ENCODE measurements around the gene MLEC. TPM values are rescaled to one million over a fixed set of nuclear protein-coding genes. Genes with fewer than 3 reads are reported as not detected.
A peak's percentile ranks its signal among the peaks of the same experiment; 100 is the strongest.

Gene MLEC
- total and polyA plus RNA-seq, 2 donors (not counting 1 experiment from before 2014, with no cell fraction given), result 56.4 to 120 TPM

- H3K36me3 ChIP-seq (ENCODE audit: control insufficient read depth, insufficient read depth, low read length), result peaks cover 5% of the 10 kb centered on the region
- no peaks in the 10 kb centered on the region for H3K27me3 ChIP-seq (ENCODE audit: control insufficient read depth, insufficient read depth, low read length)
- peaks cover 19% of the 10 kb centered on the region for H3K79me2 ChIP-seq (ENCODE audit: control insufficient read depth, insufficient read depth, low read length)
- H3K9ac ChIP-seq (ENCODE audit: insufficient read depth, low read length), result no peak overlapping the region
- DNase-seq (ENCODE audit: low read depth in 2 of 2), result no peak
- H3K4me3 ChIP-seq (replicated peaks in 1 of 4; ENCODE audit: control extremely low read depth in 1 of 4, insufficient read depth in 1 of 4, low read depth in 3 of 4, low read length in 4 of 4), result no peak overlapping the region
- H3K4me2 ChIP-seq (ENCODE audit: extremely low read depth, insufficient read depth, low read length), result peak overlapping the region; percentile 95
- no peaks in the 10 kb centered on the region for H4K20me1 ChIP-seq (ENCODE audit: control insufficient read depth, extremely low read depth, insufficient read depth, low read length)
- no peak overlapping the region for H3K27ac ChIP-seq (ENCODE audit: insufficient read depth, low read length)
- peaks cover 11% of the 10 kb centered on the region for H3K4me1 ChIP-seq (ENCODE audit: control insufficient read depth, extremely low read depth, insufficient read depth, low read length)
- TF ChIP-seq EZH2 (IDR thresholded peaks at IDR 0.05; ENCODE audit: low read length, missing control alignments) (no peak), CTCF (conservative IDR thresholded peaks at IDR 0.05 in 1 of 2, IDR thresholded peaks at IDR 0.05 in 1 of 2; ENCODE audit: low read depth in 1 of 2, low read length in 2 of 2) (no peak)
- H3K9me3 ChIP-seq (ENCODE audit: control insufficient read depth, insufficient read depth, low read depth, low read length), result no peaks in the 10 kb centered on the region
- H2AFZ ChIP-seq (ENCODE audit: low read length), result no peak overlapping the region
Measured at GRCh38 chr12:120712610-120713009, 25.7 kb downstream of the MLEC start.

- no peak overlapping the region for H2AFZ ChIP-seq (ENCODE audit: low read length)
- H3K79me2 ChIP-seq (ENCODE audit: control insufficient read depth, insufficient read depth, low read length), result peaks cover 19% of the 10 kb centered on the region
- H3K4me3 ChIP-seq (replicated peaks in 1 of 4; ENCODE audit: control extremely low read depth in 1 of 4, insufficient read depth in 1 of 4, low read depth in 3 of 4, low read length in 4 of 4), result no peak overlapping the region
- no peak overlapping the region for H3K9ac ChIP-seq (ENCODE audit: insufficient read depth, low read length)
- no peak overlapping the region for H3K27ac ChIP-seq (ENCODE audit: insufficient read depth, low read length)
- TF ChIP-seq EZH2 (IDR thresholded peaks at IDR 0.05; ENCODE audit: low read length, missing control alignments), result no peak
- peak; percentile 79 to 86 for TF ChIP-seq CTCF (conservative IDR thresholded peaks at IDR 0.05 in 1 of 2, IDR thresholded peaks at IDR 0.05 in 1 of 2; ENCODE audit: low read depth in 1 of 2, low read length in 2 of 2)
- peak; percentile 64 to 86 for DNase-seq (ENCODE audit: low read depth in 2 of 2)
- H3K4me1 ChIP-seq (ENCODE audit: control insufficient read depth, extremely low read depth, insufficient read depth, low read length), result peaks cover 11% of the 10 kb centered on the region
- no peaks in the 10 kb centered on the region for H3K27me3 ChIP-seq (ENCODE audit: control insufficient read depth, insufficient read depth, low read length)
- H3K4me2 ChIP-seq (ENCODE audit: extremely low read depth, insufficient read depth, low read length), result no peak overlapping the region
- H3K36me3 ChIP-seq (ENCODE audit: control insufficient read depth, insufficient read depth, low read length), result peaks cover 14% of the 10 kb centered on the region
- no peaks in the 10 kb centered on the region for H4K20me1 ChIP-seq (ENCODE audit: control insufficient read depth, extremely low read depth, insufficient read depth, low read length)
- no peaks in the 10 kb centered on the region for H3K9me3 ChIP-seq (ENCODE audit: control insufficient read depth, insufficient read depth, low read depth, low read length)
Measured at GRCh38 chr12:120713861-120714482, 27.0 kb downstream of the MLEC start.

- no peaks in the 10 kb centered on the region for H3K9me3 ChIP-seq (ENCODE audit: control insufficient read depth, insufficient read depth, low read depth, low read length)
- H3K9ac ChIP-seq (ENCODE audit: insufficient read depth, low read length), result no peak overlapping the region
- no peak for DNase-seq (ENCODE audit: low read depth in 2 of 2)
- peaks cover 25% of the 10 kb centered on the region for H3K36me3 ChIP-seq (ENCODE audit: control insufficient read depth, insufficient read depth, low read length)
- H3K4me2 ChIP-seq (ENCODE audit: extremely low read depth, insufficient read depth, low read length), result no peak overlapping the region
- H3K79me2 ChIP-seq (ENCODE audit: control insufficient read depth, insufficient read depth, low read length), result no peaks in the 10 kb centered on the region
- no peak overlapping the region for H3K4me3 ChIP-seq (replicated peaks in 1 of 4; ENCODE audit: control extremely low read depth in 1 of 4, insufficient read depth in 1 of 4, low read depth in 3 of 4, low read length in 4 of 4)
- no peak overlapping the region for H3K27ac ChIP-seq (ENCODE audit: insufficient read depth, low read length)
- no peak overlapping the region for H2AFZ ChIP-seq (ENCODE audit: low read length)
- TF ChIP-seq EZH2 (IDR thresholded peaks at IDR 0.05; ENCODE audit: low read length, missing control alignments) (no peak), CTCF (conservative IDR thresholded peaks at IDR 0.05 in 1 of 2, IDR thresholded peaks at IDR 0.05 in 1 of 2; ENCODE audit: low read depth in 1 of 2, low read length in 2 of 2) (no peak)
- H3K27me3 ChIP-seq (ENCODE audit: control insufficient read depth, insufficient read depth, low read length), result no peaks in the 10 kb centered on the region
- no peaks in the 10 kb centered on the region for H4K20me1 ChIP-seq (ENCODE audit: control insufficient read depth, extremely low read depth, insufficient read depth, low read length)
- H3K4me1 ChIP-seq (ENCODE audit: control insufficient read depth, extremely low read depth, insufficient read depth, low read length), result peaks cover 3% of the 10 kb centered on the region
Measured at GRCh38 chr12:120718055-120718454, 31.1 kb downstream of the MLEC start.
